Measurements from ENCODE around the gene RNF13.
"Not testable (repeated sequence)": the region's sequence is repeated elsewhere in the genome, so short reads cannot be mapped to it uniquely, and the experiment has no call there.

The RNF13 gene

GRCh38 chr3:149963485-149963884, 150.5 kb downstream of the RNF13 start:
- no peak for DNase-seq

- DNase-seq, result no peak
These were observed 151.3 kb downstream of the RNF13 start for GRCh38 chr3:149964291-149964690.

GRCh38 chr3:149965278-149965677, 152.3 kb downstream of the RNF13 start:
- no peak for DNase-seq

GRCh38 chr3:149967086-149967685, 154.2 kb downstream of the RNF13 start:
- no peak for DNase-seq

GRCh38 chr3:149968216-149968615, 155.2 kb downstream of the RNF13 start:
- DNase-seq, result no peak

GRCh38 chr3:149969110-149969939, 156.3 kb downstream of the RNF13 start:
- no peak for DNase-seq

- peak; percentile 83 for DNase-seq
These were observed 157.1 kb downstream of the RNF13 start for GRCh38 chr3:149969940-149970715.

- peak; percentile 57 for DNase-seq
These were observed 157.8 kb downstream of the RNF13 start, which contains the start of gene PFN2 for GRCh38 chr3:149970716-149971402. Gene PFN2, minus strand, starts transcription at chr3:149970895. Its CDS starts 39 bp downstream, at chr3:149970856.

GRCh38 chr3:149971403-149972075, 158.5 kb downstream of the RNF13 start:
- DNase-seq, result peak; percentile 39

- no peak for DNase-seq
These were observed 162.9 kb downstream of the RNF13 start for GRCh38 chr3:149975919-149976318.

GRCh38 chr3:149977386-149977785, 164.4 kb downstream of the RNF13 start:
- DNase-seq, result no peak

GRCh38 chr3:149981979-149982378, 169.0 kb downstream of the RNF13 start:
- not testable (repeated sequence) for DNase-seq

- DNase-seq, result not testable (repeated sequence)
These were observed 170.0 kb downstream of the RNF13 start for GRCh38 chr3:149983053-149983452.

GRCh38 chr3:149983628-149984027, 170.6 kb downstream of the RNF13 start:
- DNase-seq, result no peak

GRCh38 chr3:149989307-149989706, 176.3 kb downstream of the RNF13 start:
- no peak for DNase-seq

- no peak for DNase-seq
These were observed 177.5 kb downstream of the RNF13 start for GRCh38 chr3:149990423-149990948.

GRCh38 chr3:149992416-149993058, 179.5 kb downstream of the RNF13 start:
- DNase-seq, result no peak

- DNase-seq, result no peak
These were observed 185.9 kb downstream of the RNF13 start for GRCh38 chr3:149998946-149999345.

- no peak for DNase-seq
These were observed 186.4 kb downstream of the RNF13 start for GRCh38 chr3:149999421-149999820.

GRCh38 chr3:150000641-150001040, 187.6 kb downstream of the RNF13 start:
- no peak for DNase-seq

Data from activated CD8-positive, alpha-beta memory T cell treated with anti-CD3 and anti-CD28 coated beads, Interleukin-2, amount 50 U/mL, for 4 hours (primary cell).